Activated naive CD8-positive, alpha-beta T cell treated with anti-CD3 and anti-CD28 coated beads for 36 hours (primary cell): ENCODE measurements around the gene MLNR. TPM values are rescaled to one million over a fixed set of nuclear protein-coding genes. Genes with fewer than 3 reads are reported as not detected.
A peak's percentile ranks its signal among the peaks of the same experiment; 100 is the strongest.

Experiments
- DNase-seq: peaks from one replicate; pipeline ENCODE4 v3.0.0; 2021
- H3K27ac Mint-ChIP-seq: one replicate; pipeline ENCODE4 v1.8.0; 2022; ENCODE audit warnings: mild to moderate bottlenecking, moderate library complexity, mixed read lengths
- H3K27me3 Mint-ChIP-seq: one replicate; pipeline ENCODE4 v1.8.0; 2022; ENCODE audit warnings: mild to moderate bottlenecking, mixed read lengths
- H3K36me3 Mint-ChIP-seq: one replicate; pipeline ENCODE4 v1.8.0; 2021; ENCODE audit warnings: mild to moderate bottlenecking, mixed read lengths
- H3K4me1 Mint-ChIP-seq: one replicate; pipeline ENCODE4 v1.8.0; 2021; ENCODE audit warnings: mixed read lengths
- H3K4me3 Mint-ChIP-seq: one replicate; pipeline ENCODE4 v1.8.0; 2022; ENCODE audit warnings: mild to moderate bottlenecking, moderate library complexity, mixed read lengths
- H3K9me3 Mint-ChIP-seq: one replicate; pipeline ENCODE4 v1.8.0; 2022; ENCODE audit warnings: mixed read lengths
- total RNA-seq, 2 experiments: library from RNA; stranded (reverse); gene quantifications; one replicate each; pipeline ENCODE4 v1.2.3, GENCODE V29; 2021

Gene MLNR
- total RNA-seq, 2 experiments from 2014 or later, result not detected

GRCh38 chr13:49247643-49248621 is 27.8 kb downstream of the MLNR start, which contains the start of gene CDADC1:
TSS of gene CDADC1 (plus strand) at chr13:49247925. CDS start at chr13:49248038, 113 bp downstream.
- Mint-ChIP-seq H3K9me3 (no peaks in the 10 kb centered on the region), H3K27ac (peak within 1 kb of the TSS; percentile 95), H3K36me3 (peaks cover 5% of the 10 kb centered on the region), H3K4me3 (peak within 1 kb of the TSS; percentile 98), H3K4me1 (peaks cover 31% of the 10 kb centered on the region), H3K27me3 (no peaks in the 10 kb centered on the region)
- peak; percentile 92 for DNase-seq

GRCh38 chr13:49248622-49249002 is 28.5 kb downstream of the MLNR start:
- no peaks in the 10 kb centered on the region for H3K9me3 Mint-ChIP-seq
- no peaks in the 10 kb centered on the region for H3K27me3 Mint-ChIP-seq
- peak overlapping the region; percentile 98 for H3K4me3 Mint-ChIP-seq
- no peak for DNase-seq
- peaks cover 8% of the 10 kb centered on the region for H3K36me3 Mint-ChIP-seq
- peak overlapping the region; percentile 95 for H3K27ac Mint-ChIP-seq
- peaks cover 35% of the 10 kb centered on the region for H3K4me1 Mint-ChIP-seq

GRCh38 chr13:49251326-49251725 is 31.2 kb downstream of the MLNR start:
- peaks cover 54% of the 10 kb centered on the region for H3K4me1 Mint-ChIP-seq
- H3K27ac Mint-ChIP-seq, result no peak overlapping the region
- DNase-seq, result no peak
- H3K36me3 Mint-ChIP-seq, result peaks cover 30% of the 10 kb centered on the region
- H3K27me3 Mint-ChIP-seq, result no peaks in the 10 kb centered on the region
- peaks cover 2% of the 10 kb centered on the region for H3K9me3 Mint-ChIP-seq
- no peak overlapping the region for H3K4me3 Mint-ChIP-seq

- H3K27ac Mint-ChIP-seq, result no peak overlapping the region
- H3K4me3 Mint-ChIP-seq, result no peak overlapping the region
- H3K4me1 Mint-ChIP-seq, result peaks cover 61% of the 10 kb centered on the region
- H3K27me3 Mint-ChIP-seq, result no peaks in the 10 kb centered on the region
- H3K36me3 Mint-ChIP-seq, result peaks cover 44% of the 10 kb centered on the region
- peaks cover 2% of the 10 kb centered on the region for H3K9me3 Mint-ChIP-seq
- no peak for DNase-seq
These were observed 33.2 kb downstream of the MLNR start for GRCh38 chr13:49253310-49253709.

GRCh38 chr13:49254007-49254406 is 33.9 kb downstream of the MLNR start:
- peak overlapping the region; percentile 45 for H3K27ac Mint-ChIP-seq
- H3K4me3 Mint-ChIP-seq, result no peak overlapping the region
- peaks cover 44% of the 10 kb centered on the region for H3K36me3 Mint-ChIP-seq
- H3K27me3 Mint-ChIP-seq, result no peaks in the 10 kb centered on the region
- DNase-seq, result no peak
- H3K4me1 Mint-ChIP-seq, result peaks cover 60% of the 10 kb centered on the region
- H3K9me3 Mint-ChIP-seq, result peaks cover 2% of the 10 kb centered on the region

GRCh38 chr13:49256841-49257240 is 36.7 kb downstream of the MLNR start:
- Mint-ChIP-seq H3K9me3 (peaks cover 2% of the 10 kb centered on the region), H3K27me3 (no peaks in the 10 kb centered on the region), H3K4me3 (no peak overlapping the region), H3K27ac (no peak overlapping the region), H3K36me3 (peaks cover 51% of the 10 kb centered on the region), H3K4me1 (peaks cover 46% of the 10 kb centered on the region)
- DNase-seq, result no peak

- Mint-ChIP-seq H3K9me3 (peaks cover 2% of the 10 kb centered on the region), H3K4me1 (peaks cover 43% of the 10 kb centered on the region), H3K4me3 (peak overlapping the region; percentile 66), H3K27me3 (no peaks in the 10 kb centered on the region), H3K36me3 (peaks cover 50% of the 10 kb centered on the region), H3K27ac (peak overlapping the region; percentile 23)
- no peak for DNase-seq
These were observed 38.1 kb downstream of the MLNR start for GRCh38 chr13:49258089-49258796.

- DNase-seq, result no peak
- Mint-ChIP-seq H3K27me3 (no peaks in the 10 kb centered on the region), H3K4me1 (peaks cover 33% of the 10 kb centered on the region), H3K27ac (no peak overlapping the region), H3K4me3 (no peak overlapping the region), H3K36me3 (peaks cover 41% of the 10 kb centered on the region), H3K9me3 (peaks cover 1% of the 10 kb centered on the region)
These were observed 39.4 kb downstream of the MLNR start for GRCh38 chr13:49259586-49259985.

GRCh38 chr13:49262634-49263033 is 42.5 kb downstream of the MLNR start:
- Mint-ChIP-seq H3K4me3 (no peak overlapping the region), H3K27ac (no peak overlapping the region), H3K9me3 (no peaks in the 10 kb centered on the region), H3K27me3 (no peaks in the 10 kb centered on the region), H3K4me1 (peaks cover 10% of the 10 kb centered on the region), H3K36me3 (peaks cover 18% of the 10 kb centered on the region)
- no peak for DNase-seq

GRCh38 chr13:49265822-49266221 is 45.7 kb downstream of the MLNR start:
- H3K36me3 Mint-ChIP-seq, result peaks cover 8% of the 10 kb centered on the region
- no peak overlapping the region for H3K27ac Mint-ChIP-seq
- H3K4me1 Mint-ChIP-seq, result peaks cover 2% of the 10 kb centered on the region
- H3K4me3 Mint-ChIP-seq, result no peak overlapping the region
- H3K27me3 Mint-ChIP-seq, result no peaks in the 10 kb centered on the region
- no peaks in the 10 kb centered on the region for H3K9me3 Mint-ChIP-seq
- no peak for DNase-seq

GRCh38 chr13:49271264-49271663 is 51.1 kb downstream of the MLNR start:
- DNase-seq, result no peak
- no peaks in the 10 kb centered on the region for H3K9me3 Mint-ChIP-seq
- no peaks in the 10 kb centered on the region for H3K27me3 Mint-ChIP-seq
- no peak overlapping the region for H3K4me3 Mint-ChIP-seq
- H3K27ac Mint-ChIP-seq, result no peak overlapping the region
- H3K4me1 Mint-ChIP-seq, result peaks cover 9% of the 10 kb centered on the region
- peaks cover 6% of the 10 kb centered on the region for H3K36me3 Mint-ChIP-seq

Other genes starting within 250 kb of the MLNR start
- 10 to 100 TPM; 23.1 to 24.1 TPM for gene FNDC3A, start 244.4 kb upstream of the MLNR start, total RNA-seq
- 10 to 100 TPM in 1 of 2 experiments, 1 to 10 TPM in 1; 9.3 to 10.9 TPM for gene CDADC1, start 27.6 kb downstream of the MLNR start, total RNA-seq
- 1 to 10 TPM; 3.1 to 3.2 TPM for gene CAB39L, start 223.7 kb downstream of the MLNR start, total RNA-seq
- gene SETDB2, start 223.9 kb downstream of the MLNR start, total RNA-seq, result 10 to 100 TPM; 11.1 to 11.3 TPM